HepG2 (cell line): ENCODE measurements around the gene ZNF415. TPM values are rescaled to one million over a fixed set of nuclear protein-coding genes. Genes with fewer than 3 reads are reported as not detected.

Experiments used
- ATAC-seq: fragments of 200-7000 bp; cut with Tn5 transposase; 3 replicates; pipeline ENCODE4 v1.9.1; 2020; ENCODE audit warnings: mild to moderate bottlenecking, moderate library complexity
- BruUV-seq: library from RNA; stranded (reverse); fragments of 400-500 nt; replicated peaks from 2 replicates; lab custom pipeline; 2021; lab: Mats Ljungman, UMichigan
- CTCF ChIA-PET: fragments of 300-600 bp; formaldehyde crosslinking; extraction: SDS; loops from one replicate; lab custom pipeline; 2021; ENCODE audit warnings: low total read pairs, inconsistent platforms, low intra/inter-chr PET ratio; lab: Yijun Ruan, JAX
- POLR2A ChIA-PET: fragments of 350-600 bp; sonication (Branson Sonifier 250); formaldehyde crosslinking; loops from one replicate; lab custom pipeline; 2020; ENCODE audit warnings: antibody characterized with exemption, inconsistent platforms; lab: Yijun Ruan, JAX
- DNase-seq: peaks from one replicate; pipeline ENCODE4 v3.0.0-alpha.2; 2015; ENCODE audit warnings: low spot score
- FAIRE-seq: peaks from 3 replicates; lab custom pipeline; 2011; peaks lifted over from hg19 to GRCh38; lab: Jason Lieb, UNC
- H2AFZ ChIP-seq: one replicate; pipeline ENCODE4 v1.6.1; 2011; ENCODE audit warnings: low read length, inconsistent platforms
- H3K27ac ChIP-seq: fragments of 300-600 bp; 3 replicates; pipeline ENCODE4 v1.8.0; 2011; ENCODE audit warnings: mixed run types, mild to moderate bottlenecking, mixed read lengths, low read length, inconsistent platforms; ENCODE audit not compliant: insufficient read depth; ENCODE audit errors: extremely low read length
- H3K27me3 ChIP-seq, 2 experiments: fragments of 200-600 bp in 1 of 2; 2 replicates in 1 of 2; 3 replicates in 1 of 2; pipeline versions ENCODE4 v1.6.0 to v1.8.0; 2011; ENCODE audit warnings: low read length in 2 of 2, mild to moderate bottlenecking in 2 of 2, moderate library complexity in 2 of 2, inconsistent platforms in 1 of 2; ENCODE audit not compliant: insufficient read depth in 2 of 2, control insufficient read depth in 1 of 2
- H3K36me3 ChIP-seq, 2 experiments: fragments of 200-600 bp in 1 of 2; replicated peaks in 1 of 2; 2 replicates in 1 of 2; 3 replicates in 1 of 2; pipeline versions ENCODE4 v1.5.1 to v1.8.0; 2011; ENCODE audit warnings: low read length in 2 of 2, inconsistent platforms in 1 of 2; ENCODE audit not compliant: insufficient read depth in 2 of 2, control insufficient read depth in 1 of 2
- H3K4me1 ChIP-seq: 2 replicates; pipeline ENCODE4 v1.5.1; 2012; ENCODE audit warnings: low read length, inconsistent platforms; ENCODE audit not compliant: insufficient read depth
- H3K4me2 ChIP-seq: 2 replicates; pipeline ENCODE4 v1.6.0; 2011; ENCODE audit warnings: low read depth, low read length, inconsistent platforms
- H3K4me3 ChIP-seq, 3 experiments: fragments of 200-600 bp in 1 of 3; sonication (generic), shearing (Covaris generic) in 1 of 3; replicated peaks in 1 of 3; 2 replicates each; pipeline ENCODE4 v1.5.1; 2011 to 2016; ENCODE audit warnings: low read length in 3 of 3, inconsistent platforms in 2 of 3, low read depth in 2 of 3, mild to moderate bottlenecking in 2 of 3, control low read depth in 1 of 3, mixed read lengths in 1 of 3; ENCODE audit not compliant: insufficient read depth in 1 of 3
- H3K79me2 ChIP-seq: one replicate; pipeline ENCODE4 v1.6.1; 2011; ENCODE audit warnings: low read length, inconsistent platforms; ENCODE audit not compliant: insufficient read depth
- H3K9ac ChIP-seq: 2 replicates; pipeline ENCODE4 v1.6.0; 2011; ENCODE audit warnings: mild to moderate bottlenecking, low read depth, low read length, inconsistent platforms; ENCODE audit not compliant: insufficient read depth
- H3K9me3 ChIP-seq: 2 replicates; pipeline ENCODE4 v1.5.1; 2012; ENCODE audit warnings: mild to moderate bottlenecking, low read length
- H4K20me1 ChIP-seq: 2 replicates; pipeline ENCODE4 v1.6.0; 2011; ENCODE audit warnings: inconsistent platforms, mild to moderate bottlenecking, low read length, moderate library complexity; ENCODE audit not compliant: insufficient read depth
- CHD4 ChIP-seq: fragments of 200-600 bp; sonication (generic); IDR thresholded peaks from 2 replicates; pipeline ENCODE4 v1.7.0; 2017; ENCODE audit warnings: mild to moderate bottlenecking, low read length, borderline replicate concordance
- HBP1 ChIP-seq: IDR thresholded peaks from 2 replicates; pipeline ENCODE4 v1.6.1; 2016; ENCODE audit warnings: low read depth, control low read depth
- IKZF4 ChIP-seq: sonication (generic); formaldehyde crosslinking; IDR thresholded peaks from 2 replicates; pipeline ENCODE4 v1.5.1; 2020; ENCODE audit warnings: borderline replicate concordance, mild to moderate bottlenecking, low read depth, missing genetic modification reagents; ENCODE audit errors: not compliant biosample characterization
- ISL2 ChIP-seq: sonication (generic); formaldehyde crosslinking; IDR thresholded peaks from 2 replicates; pipeline ENCODE4 v1.5.0; 2020; ENCODE audit warnings: missing genetic modification reagents
- MAZ ChIP-seq, 2 experiments: sonication (generic) in 1 of 2; formaldehyde crosslinking in 1 of 2; IDR thresholded peaks; 2 replicates each; pipeline versions ENCODE4 v1.5.0 to v1.6.1; 2012 to 2020; ENCODE audit warnings: low read depth in 2 of 2, mild to moderate bottlenecking in 2 of 2, borderline replicate concordance in 1 of 2, improper control_type of control experiment in 1 of 2, low read length in 1 of 2, missing genetic modification reagents in 1 of 2, moderate library complexity in 1 of 2
- MLXIP ChIP-seq: sonication (generic); formaldehyde crosslinking; IDR thresholded peaks from 2 replicates; pipeline ENCODE4 v1.9.0; 2021; ENCODE audit warnings: missing genetic modification reagents, borderline replicate concordance
- NR2F2 ChIP-seq: IDR thresholded peaks from 2 replicates; pipeline ENCODE4 v1.6.1; 2012; ENCODE audit warnings: low read depth, inconsistent platforms, borderline replicate concordance
- UBTF ChIP-seq: sonication (generic); formaldehyde crosslinking; IDR thresholded peaks from 2 replicates; pipeline ENCODE4 v1.4.0; 2020; ENCODE audit warnings: mild to moderate bottlenecking, missing genetic modification reagents
- ZBTB33 ChIP-seq: sonication (generic); formaldehyde crosslinking; IDR thresholded peaks from 2 replicates; pipeline ENCODE4 v1.4.0; 2020; ENCODE audit warnings: missing genetic modification reagents
- ZFP36L1 ChIP-seq: sonication (generic); formaldehyde crosslinking; IDR thresholded peaks from 2 replicates; pipeline ENCODE4 v1.8.0; 2022; ENCODE audit warnings: mild to moderate bottlenecking, missing genetic modification reagents, moderate library complexity
- ZFP36L2 ChIP-seq: sonication (generic); formaldehyde crosslinking; IDR thresholded peaks from 2 replicates; pipeline ENCODE4 v1.4.0; 2020; ENCODE audit warnings: missing genetic modification reagents
- ZNF546 ChIP-seq: sonication (generic); formaldehyde crosslinking; conservative IDR thresholded peaks from 2 replicates; pipeline ENCODE4 v1.8.1; 2023; ENCODE audit warnings: mild to moderate bottlenecking, missing genetic modification reagents
- ZNF567 ChIP-seq: sonication (generic); formaldehyde crosslinking; IDR thresholded peaks from 2 replicates; pipeline ENCODE4 v1.8.1; 2023; ENCODE audit warnings: mild to moderate bottlenecking, missing genetic modification reagents, borderline replicate concordance
- ZNF660 ChIP-seq: sonication (generic); formaldehyde crosslinking; IDR thresholded peaks from 2 replicates; pipeline ENCODE4 v1.5.1; 2020; ENCODE audit warnings: mild to moderate bottlenecking, low read depth, missing genetic modification reagents, borderline replicate concordance
- ZSCAN21 ChIP-seq: sonication (generic); formaldehyde crosslinking; IDR thresholded peaks from 2 replicates; pipeline ENCODE4 v1.8.0; 2022; ENCODE audit warnings: mild to moderate bottlenecking, missing genetic modification reagents, moderate library complexity, borderline replicate concordance
- WGBS: methylation state at CpG from one replicate; pipeline ENCODE4 v1.1.6; 2017; ENCODE audit warnings: low lambda C conversion rate; 5-methylcytosine and 5-hydroxymethylcytosine counted together
- in situ Hi-C: cut with HindIII; loops from 2 replicates; pipeline ENCODE4 v1.10.0; 2017; ENCODE audit warnings: low pct_unique_long_range_greater_than_20kb; ENCODE audit not compliant: extremely low pct_ligation_motif_present
- intact Hi-C: fragments of 100-400 bp; cut with micrococcal nuclease; formaldehyde crosslinking; loops from one replicate; pipeline ENCODE4 v1.10.0; 2022; ENCODE audit not compliant: unreplicated experiment
- polyA plus RNA-seq, 8 experiments: library from polyadenylated mRNA; depleted of rRNA in 3 of 8; stranded (reverse) in 7 of 8; unstranded in 1 of 8; fragments of >200 nt; fragmentation: Illumina TruSeq in 4 of 8; extraction: Trizol in 4 of 8; gene quantifications; 2 replicates each; pipeline versions ENCODE4 v1.2.1 to v1.2.3, GENCODE V29; 2011 to 2016; ENCODE audit warnings: low read depth in 4 of 8, missing spikeins in 1 of 8, mixed read lengths in 1 of 8; ENCODE audit not compliant: insufficient read depth in 1 of 8
- total RNA-seq, 5 experiments: library from RNA; depleted of rRNA; stranded (reverse); fragments of >200 nt; fragmentation: Illumina TruSeq; extraction: Trizol; gene quantifications; 2 replicates each; pipeline ENCODE4 v1.2.3, GENCODE V29; 2016; ENCODE audit warnings: low read depth in 1 of 5

The ZNF415 gene
- total and polyA plus RNA-seq, 2 of the 13 experiments (the other 11 are each of a cell fraction or from before 2014, with no cell fraction given): 0.15 to 0.17 TPM

- WGBS: 76% methylated on average over 4 of the region's 4 CpGs
- H3K9me3 ChIP-seq: peaks cover 19% of the 10 kb centered on the region
- H3K27me3 ChIP-seq: no peaks in the 10 kb centered on the region
- peaks cover 21% of the 10 kb centered on the region for H3K4me1 ChIP-seq
- H3K79me2 ChIP-seq: no peaks in the 10 kb centered on the region
- H4K20me1 ChIP-seq: no peaks in the 10 kb centered on the region
- H3K27ac ChIP-seq: no peak overlapping the region
- no peak overlapping the region for H2AFZ ChIP-seq
- no peak for FAIRE-seq
- no peak overlapping the region for H3K4me3 ChIP-seq
- TF ChIP-seq CHD4: no peak
- no peak for TF ChIP-seq ZNF567
- TF ChIP-seq IKZF4 (CRISPR knock-in tag): no peak
- TF ChIP-seq HBP1 (CRISPR knock-in tag): no peak
- TF ChIP-seq ZSCAN21 (CRISPR knock-in tag): no peak
- no peak for TF ChIP-seq NR2F2
- no peak for TF ChIP-seq MAZ (IDR thresholded peaks at IDR 0.05; ENCODE audit: borderline replicate concordance, low read depth, low read length)
- TF ChIP-seq MAZ (CRISPR knock-in tag; IDR thresholded peaks at IDR 0.05; ENCODE audit: low read depth): no peak
- TF ChIP-seq ZFP36L1 (CRISPR knock-in tag): no peak
- TF ChIP-seq ISL2 (CRISPR knock-in tag): no peak
- TF ChIP-seq ZNF660 (CRISPR knock-in tag): no peak
- no peak for TF ChIP-seq ZNF546 (CRISPR knock-in tag)
- no peak for TF ChIP-seq ZFP36L2 (CRISPR knock-in tag)
- TF ChIP-seq MLXIP (CRISPR knock-in tag): no peak
- no peak for TF ChIP-seq UBTF (CRISPR knock-in tag)
- no peak for TF ChIP-seq ZBTB33 (CRISPR knock-in tag)
- no TSS peak for BruUV-seq
- DNase-seq: no peak
- ChIA-PET POLR2A (no interaction called here), CTCF (no interaction called here)
- in situ Hi-C loops: no loop called here
- intact Hi-C loops: no loop called here
- H3K4me2 ChIP-seq: no peak overlapping the region
- no peak for ATAC-seq
- no peak overlapping the region for H3K9ac ChIP-seq
- H3K36me3 ChIP-seq: no peaks in the 10 kb centered on the region
Observed at GRCh38 chr19:53131085-53131590, 1.6 kb downstream of the ZNF415 start.
